GM23338 (cell line): ENCODE results near the gene BPI. TPM values are rescaled to one million over a fixed set of nuclear protein-coding genes. Genes with fewer than 3 reads are reported as not detected.

ENCODE experiments used
- ATAC-seq: fragments of 200-7000 bp; cut with Tn5 transposase; 3 replicates; pipeline ENCODE4 v1.9.1; 2020
- DNase-seq: peaks from one replicate; pipeline ENCODE4 v3.0.0-alpha.2; 2015; ENCODE audit warnings: low spot score
- H2AFZ ChIP-seq: fragments of 200-600 bp; sonication (generic); 2 replicates; pipeline ENCODE4 v1.8.0; 2016; ENCODE audit warnings: antibody characterized with exemption, mild to moderate bottlenecking, moderate library complexity
- H3F3A ChIP-seq: fragments of 200-600 bp; sonication (generic); replicated peaks from 2 replicates; pipeline ENCODE4 v1.8.0; 2017; ENCODE audit warnings: antibody characterized with exemption, mixed run types, low read depth
- H3K27ac ChIP-seq: fragments of 200-600 bp; sonication (generic); 2 replicates; pipeline ENCODE4 v1.6.1; 2016; ENCODE audit warnings: low read depth
- H3K27me3 ChIP-seq: fragments of 200-600 bp; sonication (generic); 2 replicates; pipeline ENCODE4 v1.8.0; 2016; ENCODE audit warnings: mild to moderate bottlenecking, mixed run types, moderate library complexity; ENCODE audit not compliant: insufficient read depth
- H3K36me3 ChIP-seq: fragments of 200-600 bp; sonication (generic); 2 replicates; pipeline ENCODE4 v1.8.0; 2016; ENCODE audit warnings: mild to moderate bottlenecking; ENCODE audit not compliant: insufficient read depth
- H3K4me1 ChIP-seq: fragments of 200-600 bp; sonication (generic); 2 replicates; pipeline ENCODE4 v1.8.0; 2016; ENCODE audit warnings: mild to moderate bottlenecking, moderate library complexity; ENCODE audit not compliant: insufficient read depth
- H3K4me2 ChIP-seq: fragments of 200-600 bp; sonication (generic); 2 replicates; pipeline ENCODE4 v1.7.1; 2017; ENCODE audit warnings: mixed run types
- H3K4me3 ChIP-seq: fragments of 200-600 bp; sonication (generic); 2 replicates; pipeline ENCODE4 v1.6.1; 2016; ENCODE audit warnings: mixed run types
- H3K79me2 ChIP-seq: fragments of 200-600 bp; sonication (generic); replicated peaks from 2 replicates; pipeline ENCODE4 v1.8.0; 2017; ENCODE audit warnings: mild to moderate bottlenecking; ENCODE audit not compliant: insufficient read depth
- H3K9me2 ChIP-seq: fragments of 200-600 bp; sonication (generic); 2 replicates; pipeline ENCODE4 v1.8.0; 2017; ENCODE audit not compliant: insufficient read depth
- H4K20me1 ChIP-seq: fragments of 200-600 bp; sonication (generic); replicated peaks from 2 replicates; pipeline ENCODE4 v1.8.0; 2017; ENCODE audit warnings: mild to moderate bottlenecking; ENCODE audit not compliant: insufficient read depth
- H3K27ac Mint-ChIP-seq: 2 replicates; pipeline ENCODE4 v1.8.0; 2020; ENCODE audit warnings: inconsistent platforms, mild to moderate bottlenecking, moderate library complexity, mixed read lengths
- H3K27me3 Mint-ChIP-seq: 3 replicates; pipeline ENCODE4 v1.8.0; 2022; ENCODE audit warnings: low read depth, mild to moderate bottlenecking, moderate library complexity, mixed read lengths, inconsistent platforms; ENCODE audit not compliant: insufficient read depth, poor library complexity
- H3K36me3 Mint-ChIP-seq: 3 replicates; pipeline ENCODE4 v1.8.0; 2021; ENCODE audit warnings: low read depth, mild to moderate bottlenecking, inconsistent platforms, moderate library complexity, mixed read lengths
- H3K4me1 Mint-ChIP-seq: 3 replicates; pipeline ENCODE4 v1.8.0; 2020; ENCODE audit warnings: mild to moderate bottlenecking, inconsistent platforms, mixed read lengths
- H3K4me3 Mint-ChIP-seq: 3 replicates; pipeline ENCODE4 v1.8.0; 2021; ENCODE audit warnings: moderate library complexity, mild to moderate bottlenecking, inconsistent platforms, mixed read lengths
- H3K9me3 Mint-ChIP-seq: 3 replicates; pipeline ENCODE4 v1.8.0; 2020; ENCODE audit warnings: moderate library complexity, mild to moderate bottlenecking, inconsistent platforms, mixed read lengths
- CTCF ChIP-seq, 2 experiments: fragments of 200-600 bp in 1 of 2; sonication (generic) in 1 of 2; conservative IDR thresholded peaks; 2 replicates each; pipeline versions ENCODE4 v1.5.1 to v1.6.1; 2016 to 2017; ENCODE audit warnings: antibody characterized with exemption in 2 of 2, low read depth in 2 of 2, mild to moderate bottlenecking in 2 of 2, moderate library complexity in 1 of 2
- EZH2phosphoT487 ChIP-seq: fragments of 200-600 bp; sonication (generic); IDR thresholded peaks from one replicate; pipeline ENCODE4 v1.8.1; 2018; ENCODE audit warnings: antibody characterized with exemption; ENCODE audit not compliant: unreplicated experiment
- JUNB ChIP-seq: IDR thresholded peaks from one replicate; pipeline ENCODE4 v1.6.1; 2016; ENCODE audit warnings: antibody characterized with exemption; ENCODE audit not compliant: unreplicated experiment
- NANOG ChIP-seq: IDR thresholded peaks from 2 replicates; pipeline ENCODE4 v1.6.1; 2016; ENCODE audit warnings: antibody characterized with exemption, borderline replicate concordance
- REST ChIP-seq: IDR thresholded peaks from one replicate; pipeline ENCODE4 v1.6.1; 2018; ENCODE audit warnings: antibody characterized with exemption; ENCODE audit not compliant: unreplicated experiment
- STAT1 ChIP-seq: IDR thresholded peaks from one replicate; pipeline ENCODE4 v1.6.1; 2016; ENCODE audit warnings: antibody characterized with exemption; ENCODE audit not compliant: unreplicated experiment
- ZNF114 ChIP-seq: fragments of 250-450 bp; sonication (Bioruptor Pico); IDR thresholded peaks from 2 replicates; pipeline ENCODE4 v1.5.0; 2020; ENCODE audit warnings: mild to moderate bottlenecking, moderate library complexity
- ZNF331 ChIP-seq: fragments of 250-450 bp; sonication (Bioruptor Pico); IDR thresholded peaks from 2 replicates; pipeline ENCODE4 v1.5.0; 2020; ENCODE audit warnings: low read depth, mild to moderate bottlenecking, moderate library complexity
- polyA plus RNA-seq: library from polyadenylated mRNA; unstranded; fragments of >200 nt; fragmentation: Nextera tagmentation; extraction: Ambion mirVana; gene quantifications from 2 replicates; pipeline ENCODE4 v1.2.1, GENCODE V29; 2016
- total RNA-seq: library from RNA; depleted of rRNA; stranded (reverse); fragments of >200 nt; shearing (Covaris generic); gene quantifications from 2 replicates; pipeline ENCODE4 v1.2.3, GENCODE V29; 2014
- TF ChIP-seq, protein P1 (sequence below): IDR thresholded peaks from 2 replicates; pipeline ENCODE4 v1.6.1; 2016; ENCODE audit warnings: antibody characterized with exemption

Gene BPI
- total and polyA plus RNA-seq, 2 experiments from 2014 or later = not detected

DNA sequence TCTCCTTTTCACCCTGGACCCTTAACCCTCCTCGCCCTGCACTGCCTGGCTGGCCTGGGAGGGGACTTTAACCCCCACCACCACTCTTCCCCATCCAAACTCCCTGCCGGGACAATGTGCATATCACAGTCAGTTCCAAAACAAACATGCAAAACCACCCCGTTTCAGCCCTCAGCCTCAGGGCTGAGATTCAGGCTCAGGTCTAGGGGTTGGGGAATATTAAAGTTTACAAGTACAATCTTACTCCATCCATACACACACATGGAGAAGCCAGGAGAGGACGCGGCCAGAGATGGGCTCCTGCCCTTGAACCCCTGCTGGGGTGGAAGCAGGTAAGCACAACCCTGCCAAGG lies 44.0 kb upstream of the BPI start (continued):
- TF ChIP-seq CTCF (conservative IDR thresholded peaks at IDR 0.05; ENCODE audit: low read depth in 2 of 2) = no peak
- TF ChIP-seq JUNB = no peak
- no peak for TF ChIP-seq NANOG
- TF ChIP-seq REST = no peak
- no peak for TF ChIP-seq ZNF114 (CRISPR knock-in tag)
- TF ChIP-seq ZNF331 (CRISPR knock-in tag) = no peak
- no peak for TF ChIP-seq STAT1
- TF ChIP-seq, protein P1, sequence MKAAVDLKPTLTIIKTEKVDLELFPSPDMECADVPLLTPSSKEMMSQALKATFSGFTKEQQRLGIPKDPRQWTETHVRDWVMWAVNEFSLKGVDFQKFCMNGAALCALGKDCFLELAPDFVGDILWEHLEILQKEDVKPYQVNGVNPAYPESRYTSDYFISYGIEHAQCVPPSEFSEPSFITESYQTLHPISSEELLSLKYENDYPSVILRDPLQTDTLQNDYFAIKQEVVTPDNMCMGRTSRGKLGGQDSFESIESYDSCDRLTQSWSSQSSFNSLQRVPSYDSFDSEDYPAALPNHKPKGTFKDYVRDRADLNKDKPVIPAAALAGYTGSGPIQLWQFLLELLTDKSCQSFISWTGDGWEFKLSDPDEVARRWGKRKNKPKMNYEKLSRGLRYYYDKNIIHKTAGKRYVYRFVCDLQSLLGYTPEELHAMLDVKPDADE = no peak

GRCh38 chr20:38260378-38261053 lies 43.4 kb upstream of the BPI start, which contains the start of gene KIAA1755:
Gene KIAA1755 (minus strand): TSS chr20:38260735. CDS start chr20:38260500, 235 bp downstream.
- peak; percentile 82 for ATAC-seq
- Histone ChIP-seq H3K9me2 (no peaks in the 10 kb centered on the region), H2AFZ (peak within 1 kb of the TSS; percentile 96), H3K4me2 (peak within 1 kb of the TSS; percentile 83), H3K79me2 (no peaks in the 10 kb centered on the region), H3K4me3 (peak within 1 kb of the TSS; percentile 60), H3K27me3 (peaks cover 23% of the 10 kb centered on the region), H4K20me1 (no peaks in the 10 kb centered on the region), H3K36me3 (no peaks in the 10 kb centered on the region), H3K27ac (no peak within 1 kb of the TSS), H3K4me1 (peaks cover 5% of the 10 kb centered on the region; the same call in 1 of the 2 replicates), H3F3A (no peaks in the 10 kb centered on the region)
- Mint-ChIP-seq H3K27ac (no peak within 1 kb of the TSS), H3K36me3 (no peaks in the 10 kb centered on the region), H3K4me3 (peak within 1 kb of the TSS; percentile 69), H3K4me1 (peaks cover 8% of the 10 kb centered on the region), H3K27me3 (peaks cover 17% of the 10 kb centered on the region), H3K9me3 (no peaks in the 10 kb centered on the region)
- DNase-seq = peak; percentile 48
- TF ChIP-seq REST (no peak), JUNB (no peak), ZNF331 (CRISPR knock-in tag) (no peak), CTCF (conservative IDR thresholded peaks at IDR 0.05; ENCODE audit: low read depth in 2 of 2) (no peak), EZH2phosphoT487 (no peak)
- TF ChIP-seq, protein P1 = no peak
